Brain microvascular endothelial cell (primary cell): ENCODE data around the gene CCNI2.

Experiments
- DNase-seq: peaks from one replicate; pipeline ENCODE4 v3.0.0-alpha.2; 2020
- H3K27ac ChIP-seq: fragments of 250-450 bp; sonication (Bioruptor Pico); 2 replicates; pipeline ENCODE4 v1.5.1; 2020; ENCODE audit warnings: mild to moderate bottlenecking, moderate library complexity
- H3K27me3 ChIP-seq: fragments of 250-450 bp; sonication (Bioruptor Pico); replicated peaks from 2 replicates; pipeline ENCODE4 v1.5.1; 2020; ENCODE audit warnings: mild to moderate bottlenecking
- H3K36me3 ChIP-seq: fragments of 250-450 bp; sonication (Bioruptor Pico); replicated peaks from 2 replicates; pipeline ENCODE4 v1.5.1; 2020; ENCODE audit warnings: mild to moderate bottlenecking
- H3K4me3 ChIP-seq: 2 replicates; pipeline ENCODE4 v1.5.1; 2011; ENCODE audit warnings: low read depth, mild to moderate bottlenecking, control low read depth, low read length, moderate library complexity
- in situ Hi-C: cut with HindIII; loops from 2 replicates; pipeline ENCODE4 v1.10.0; 2017; ENCODE audit warnings: low sequenced_read_pairs, low pct_ligation_motif_present
- TF ChIP-seq, protein P1 (sequence below): IDR thresholded peaks from 2 replicates; pipeline ENCODE4 v1.5.1; 2011; ENCODE audit warnings: low read depth, mild to moderate bottlenecking, moderate library complexity, low read length, control low read depth, inconsistent platforms; ENCODE audit errors: missing control alignments

The CCNI2 gene

DNA sequence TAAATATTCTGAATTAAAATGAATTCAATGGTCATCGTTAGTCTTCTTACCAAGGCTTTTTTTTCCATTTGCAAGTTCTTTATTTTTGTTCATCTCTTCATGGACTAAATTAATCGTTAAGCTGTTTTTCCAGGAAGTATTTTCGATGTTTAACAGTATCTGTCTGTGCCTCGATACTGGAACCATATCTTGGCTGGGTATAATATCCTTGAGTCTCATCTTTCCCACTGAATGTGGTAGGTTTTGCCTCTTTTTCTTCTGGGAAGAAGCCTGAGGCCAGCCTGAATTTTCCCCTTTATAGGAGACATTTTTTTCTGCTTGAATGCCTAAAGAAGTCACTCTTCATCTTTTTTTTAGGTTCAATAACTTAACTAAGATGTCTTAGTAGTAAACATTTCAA lies 33.8 kb downstream of the CCNI2 start:
- no peak overlapping the region for H3K4me3 ChIP-seq
- H3K27ac ChIP-seq = no peak overlapping the region
- in situ Hi-C loops = no loop called here
- no peaks in the 10 kb centered on the region for H3K36me3 ChIP-seq
- no peaks in the 10 kb centered on the region for H3K27me3 ChIP-seq
- no peak for DNase-seq
- TF ChIP-seq, protein P1, sequence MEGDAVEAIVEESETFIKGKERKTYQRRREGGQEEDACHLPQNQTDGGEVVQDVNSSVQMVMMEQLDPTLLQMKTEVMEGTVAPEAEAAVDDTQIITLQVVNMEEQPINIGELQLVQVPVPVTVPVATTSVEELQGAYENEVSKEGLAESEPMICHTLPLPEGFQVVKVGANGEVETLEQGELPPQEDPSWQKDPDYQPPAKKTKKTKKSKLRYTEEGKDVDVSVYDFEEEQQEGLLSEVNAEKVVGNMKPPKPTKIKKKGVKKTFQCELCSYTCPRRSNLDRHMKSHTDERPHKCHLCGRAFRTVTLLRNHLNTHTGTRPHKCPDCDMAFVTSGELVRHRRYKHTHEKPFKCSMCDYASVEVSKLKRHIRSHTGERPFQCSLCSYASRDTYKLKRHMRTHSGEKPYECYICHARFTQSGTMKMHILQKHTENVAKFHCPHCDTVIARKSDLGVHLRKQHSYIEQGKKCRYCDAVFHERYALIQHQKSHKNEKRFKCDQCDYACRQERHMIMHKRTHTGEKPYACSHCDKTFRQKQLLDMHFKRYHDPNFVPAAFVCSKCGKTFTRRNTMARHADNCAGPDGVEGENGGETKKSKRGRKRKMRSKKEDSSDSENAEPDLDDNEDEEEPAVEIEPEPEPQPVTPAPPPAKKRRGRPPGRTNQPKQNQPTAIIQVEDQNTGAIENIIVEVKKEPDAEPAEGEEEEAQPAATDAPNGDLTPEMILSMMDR = no peak

DNA sequence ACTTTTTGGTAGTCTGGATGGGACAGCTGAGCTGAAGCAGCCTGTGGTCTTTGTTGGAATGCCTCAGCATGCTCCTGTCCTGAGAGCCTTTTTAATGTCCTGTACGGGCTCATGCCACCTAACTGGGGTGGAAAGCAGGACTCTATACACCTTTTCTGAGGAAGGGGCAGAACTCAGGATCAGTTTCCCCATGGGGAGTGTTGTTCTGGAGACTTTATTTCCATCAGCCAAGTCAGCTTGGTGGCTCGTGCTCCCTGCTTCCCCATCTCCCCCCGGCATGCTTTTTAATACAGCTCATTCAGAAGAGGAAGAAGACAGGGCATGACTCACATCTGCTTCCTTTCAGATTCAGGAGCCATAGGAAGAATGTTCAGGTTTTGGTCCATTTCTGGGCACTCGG lies 34.9 kb downstream of the CCNI2 start:
- peak; percentile 53 for DNase-seq
- Histone ChIP-seq H3K27ac (no peak overlapping the region), H3K4me3 (no peak overlapping the region), H3K27me3 (no peaks in the 10 kb centered on the region), H3K36me3 (no peaks in the 10 kb centered on the region)
- in situ Hi-C loops = no loop called here
- TF ChIP-seq, protein P1 = no peak

DNA sequence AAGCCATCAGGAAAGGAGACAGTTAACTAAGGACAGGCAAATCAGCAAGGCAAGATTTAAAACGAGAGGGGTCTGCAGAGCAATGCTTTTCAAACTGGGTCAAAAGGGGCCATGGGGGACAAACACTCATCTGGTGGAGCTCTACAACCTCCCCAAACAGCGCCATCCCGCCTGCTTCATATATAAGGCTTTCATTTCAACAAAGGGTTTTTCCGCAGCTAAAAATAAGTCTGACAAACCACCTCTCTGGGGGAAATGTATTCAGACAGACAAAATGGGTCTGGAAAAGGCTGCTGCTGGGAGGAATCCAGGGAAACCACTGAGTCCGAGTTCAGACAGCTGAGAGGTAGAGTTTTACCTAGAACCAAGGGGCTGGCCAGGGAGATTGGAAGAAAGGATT lies 38.1 kb downstream of the CCNI2 start:
- in situ Hi-C loops = no loop called here
- H3K4me3 ChIP-seq = no peak overlapping the region
- no peaks in the 10 kb centered on the region for H3K27me3 ChIP-seq
- TF ChIP-seq, protein P1 = no peak
- no peaks in the 10 kb centered on the region for H3K36me3 ChIP-seq
- no peak overlapping the region for H3K27ac ChIP-seq
- DNase-seq = peak; percentile 12

DNA sequence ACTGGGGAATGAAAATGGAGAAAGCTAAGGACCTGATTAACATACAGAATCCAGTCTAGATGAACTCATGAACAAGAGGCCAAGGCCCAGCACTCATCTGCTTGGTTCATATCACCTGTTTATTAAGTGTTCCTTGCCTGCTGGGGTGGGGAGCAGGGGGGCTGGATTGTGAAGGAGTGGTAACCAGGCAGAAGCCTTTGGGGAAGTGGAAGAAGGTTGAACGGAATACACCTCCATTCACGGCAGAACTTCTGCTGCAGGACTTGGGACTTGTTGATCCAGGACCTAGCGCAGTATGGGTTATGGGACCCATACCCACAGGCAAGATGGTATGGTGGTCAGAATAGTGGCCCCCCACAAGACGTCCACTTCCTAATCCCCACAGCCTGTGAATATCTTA lies 38.6 kb downstream of the CCNI2 start:
- H3K36me3 ChIP-seq = no peaks in the 10 kb centered on the region
- no peak for DNase-seq
- in situ Hi-C loops = no loop called here
- no peak overlapping the region for H3K27ac ChIP-seq
- no peaks in the 10 kb centered on the region for H3K27me3 ChIP-seq
- no peak overlapping the region for H3K4me3 ChIP-seq
- TF ChIP-seq, protein P1 = no peak

DNA sequence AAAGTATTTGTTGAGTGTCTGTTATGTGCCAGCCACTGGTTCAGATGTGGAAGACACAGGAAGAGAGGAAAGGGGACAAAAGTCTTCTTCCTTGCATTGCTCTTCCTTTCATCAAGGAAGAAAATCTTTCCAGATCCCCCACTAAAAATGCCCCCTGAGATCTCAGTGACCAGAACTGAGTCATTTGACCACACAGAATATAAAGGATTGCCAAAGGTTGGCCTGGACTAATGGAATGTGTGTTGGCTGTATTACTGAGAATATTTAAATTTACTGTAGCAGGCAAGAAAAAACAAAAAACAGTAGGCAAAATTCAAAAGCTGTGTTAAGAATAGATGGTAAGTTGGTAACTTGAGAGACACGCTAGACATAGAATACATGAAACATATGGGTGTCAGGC lies 39.9 kb downstream of the CCNI2 start:
- Histone ChIP-seq H3K36me3 (no peaks in the 10 kb centered on the region), H3K4me3 (no peak overlapping the region), H3K27ac (no peak overlapping the region), H3K27me3 (no peaks in the 10 kb centered on the region)
- in situ Hi-C loops = no loop called here
- DNase-seq = peak; percentile 25
- TF ChIP-seq, protein P1 = no peak

DNA sequence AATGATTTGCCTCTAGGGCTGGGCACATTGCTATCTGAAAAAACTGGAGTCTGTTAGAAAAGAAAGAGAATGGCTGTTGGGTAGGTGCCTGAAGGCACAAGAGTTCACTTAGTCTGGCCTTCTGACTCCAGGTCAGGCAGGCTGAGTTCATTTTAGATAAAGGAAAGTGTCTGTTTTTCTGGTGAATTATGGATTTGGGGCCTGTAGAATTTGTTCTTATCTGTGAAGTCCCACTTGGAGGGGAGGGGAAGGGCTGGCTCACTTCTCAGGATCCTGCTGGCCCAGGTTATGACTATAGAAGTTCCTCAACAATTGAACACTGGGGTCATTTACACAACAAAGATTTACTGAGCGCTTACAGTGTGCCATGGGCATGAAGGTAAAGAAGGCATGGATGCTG lies 41.3 kb downstream of the CCNI2 start:
- DNase-seq = no peak
- in situ Hi-C loops = no loop called here
- Histone ChIP-seq H3K4me3 (no peak overlapping the region), H3K36me3 (no peaks in the 10 kb centered on the region), H3K27me3 (no peaks in the 10 kb centered on the region), H3K27ac (no peak overlapping the region)
- TF ChIP-seq, protein P1 = no peak
